Bronchial epithelial cell (primary cell): ENCODE data around the gene CPT1C. TPM values are rescaled to one million over a fixed set of nuclear protein-coding genes. Genes with fewer than 3 reads are reported as not detected.

ENCODE experiments used
- DNase-seq: peaks from one replicate; pipeline ENCODE4 v3.0.0-alpha.2; 2010; ENCODE audit warnings: low read depth
- FAIRE-seq: peaks from 2 replicates; lab custom pipeline; 2011; peaks lifted over from hg19 to GRCh38; lab: Jason Lieb, UNC
- H3K27me3 ChIP-seq: 2 replicates; pipeline ENCODE4 v1.5.1; 2011; ENCODE audit warnings: low read length; ENCODE audit not compliant: control insufficient read depth, insufficient read depth
- H3K36me3 ChIP-seq: 2 replicates; pipeline ENCODE4 v1.5.1; 2011; ENCODE audit warnings: low read length; ENCODE audit not compliant: control insufficient read depth, insufficient read depth
- H3K4me3 ChIP-seq: 2 replicates; pipeline ENCODE4 v1.5.1; 2011; ENCODE audit warnings: mild to moderate bottlenecking, low read depth, low read length, control low read depth
- CTCF ChIP-seq: IDR thresholded peaks from 2 replicates; pipeline ENCODE4 v1.5.1; 2011; ENCODE audit warnings: mild to moderate bottlenecking, moderate library complexity, low read length, control low read depth, inconsistent platforms; ENCODE audit not compliant: insufficient read depth, severe bottlenecking
- total RNA-seq: library from RNA; depleted of rRNA; stranded (reverse); fragments of >200 nt; gene quantifications from 2 replicates; pipeline ENCODE4 v1.2.1, GENCODE V29; 2014

Gene CPT1C
- total RNA-seq, 1 donor from 2014 or later: 2.4 TPM

DNA sequence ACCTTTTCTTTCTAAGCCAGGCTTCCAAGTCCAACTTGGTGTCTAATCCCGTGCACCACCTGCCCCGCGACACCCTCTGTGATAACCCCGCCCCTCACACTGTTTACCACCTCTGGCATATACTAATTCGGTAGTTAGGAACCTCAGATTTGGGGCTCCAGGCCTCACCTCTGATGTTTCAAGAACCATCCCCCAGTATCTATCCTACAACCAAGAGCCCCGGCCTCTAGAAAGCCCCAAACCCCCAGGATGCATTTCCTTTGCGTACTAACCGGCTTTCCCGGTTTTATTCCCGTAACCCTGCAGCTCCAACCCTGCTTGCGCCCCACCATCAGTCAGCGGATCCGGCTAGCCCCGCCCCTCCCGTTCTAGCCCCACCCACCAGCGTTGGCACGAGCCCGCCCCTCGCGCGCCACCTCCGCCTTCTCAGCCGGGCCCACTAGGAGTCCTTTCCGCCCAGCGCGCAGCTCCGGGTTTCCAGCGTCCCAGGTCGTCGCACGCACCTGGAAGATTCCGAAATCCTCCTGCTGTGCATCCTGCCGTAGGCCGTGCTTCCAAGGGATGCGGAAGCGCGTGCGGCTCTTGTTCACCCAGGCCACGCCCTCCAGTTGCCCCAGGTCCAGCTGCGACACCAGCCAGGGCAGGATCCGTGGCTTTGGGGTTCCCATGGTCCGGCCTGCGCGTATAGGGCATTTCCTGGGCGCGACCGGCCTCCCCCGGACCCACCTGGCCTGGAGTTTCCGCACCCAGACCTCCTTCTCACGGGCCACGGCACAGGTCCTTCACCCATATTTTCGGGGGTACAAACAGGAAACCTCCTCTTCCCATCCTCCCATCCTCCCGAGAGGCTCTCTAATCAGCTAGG, 26.5 kb upstream of the CPT1C start:
- TF ChIP-seq CTCF: peak; percentile 11
- Histone ChIP-seq H3K4me3 (peak overlapping the region; percentile 68), H3K27me3 (no peaks in the 10 kb centered on the region), H3K36me3 (peaks cover 19% of the 10 kb centered on the region)
- FAIRE-seq (no peak), DNase-seq (peak; percentile 90)

DNA sequence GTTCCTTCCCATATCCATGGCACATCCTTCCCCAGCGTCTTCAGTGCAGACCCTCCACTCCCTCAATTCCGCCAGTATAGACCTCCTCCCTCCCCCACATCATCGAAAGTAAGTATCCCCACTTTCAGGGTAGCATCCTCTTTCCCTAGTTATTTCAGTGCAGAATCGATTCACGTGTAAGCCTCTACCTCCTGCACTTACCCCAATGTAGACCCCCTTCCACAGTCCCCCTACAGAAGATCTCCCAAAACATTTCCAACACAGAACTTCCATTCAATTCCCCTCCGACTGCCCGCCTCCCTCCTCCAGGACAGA, 25.9 kb upstream of the CPT1C start:
- Histone ChIP-seq H3K27me3 (no peaks in the 10 kb centered on the region), H3K4me3 (peak overlapping the region; percentile 68), H3K36me3 (peaks cover 15% of the 10 kb centered on the region)
- TF ChIP-seq CTCF: no peak
- DNase-seq (no peak), FAIRE-seq (no peak)

DNA sequence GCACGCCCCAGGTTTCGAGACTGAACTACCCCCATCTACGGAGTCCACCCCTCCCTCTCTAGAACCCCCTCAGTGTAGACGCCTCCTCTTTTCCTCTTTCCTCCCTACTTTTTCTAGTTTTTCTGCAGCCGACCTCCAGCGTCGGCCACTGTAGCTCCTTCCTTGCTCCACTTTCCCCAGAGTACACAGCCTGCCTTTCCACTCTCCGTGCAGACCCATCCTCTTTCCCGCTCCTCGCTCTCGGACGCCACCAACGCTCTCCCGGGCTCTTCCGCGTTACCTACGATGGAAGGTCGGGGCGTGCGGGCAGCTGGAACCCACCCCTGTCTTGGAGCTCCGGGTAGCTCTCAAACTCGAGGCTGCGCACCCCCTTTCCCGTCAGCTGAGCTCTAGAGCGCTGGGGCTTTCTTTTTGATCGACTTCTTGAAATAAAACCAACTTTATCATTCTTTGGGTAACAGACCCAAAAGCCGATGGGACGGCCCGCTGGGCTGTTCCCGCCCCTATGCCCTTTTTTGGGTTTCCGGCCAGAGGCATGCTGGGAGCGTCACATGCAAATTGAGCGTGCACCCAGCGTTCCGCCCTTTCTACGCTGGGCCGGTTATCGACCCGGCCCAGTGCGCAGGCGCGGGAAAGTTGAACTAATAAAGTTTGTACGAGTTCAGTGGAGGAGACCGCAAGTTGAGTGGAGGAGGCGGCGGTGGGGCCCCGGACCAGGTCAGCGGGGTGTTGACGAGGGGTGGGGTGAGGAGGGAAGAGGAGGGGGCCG, 25.4 kb upstream of the CPT1C start, which contains the start of the genes BCL2L12 and IRF3:
TSS of gene BCL2L12 (plus strand) at position 583 of the 769 bp plus-strand sequence. CDS start 760 bp downstream, outside the sequence.
TSS of gene IRF3 (minus strand) at position 507 of the 769 bp plus-strand sequence. CDS start 1,019 bp downstream, outside the sequence.
- DNase-seq (peak; percentile 90), FAIRE-seq (no peak)
- H3K36me3 ChIP-seq: peaks cover 18% of the 10 kb centered on the region
- H3K4me3 ChIP-seq: peak within 1 kb of the TSS; percentile 68
- TF ChIP-seq CTCF: no peak
- no peaks in the 10 kb centered on the region for H3K27me3 ChIP-seq

DNA sequence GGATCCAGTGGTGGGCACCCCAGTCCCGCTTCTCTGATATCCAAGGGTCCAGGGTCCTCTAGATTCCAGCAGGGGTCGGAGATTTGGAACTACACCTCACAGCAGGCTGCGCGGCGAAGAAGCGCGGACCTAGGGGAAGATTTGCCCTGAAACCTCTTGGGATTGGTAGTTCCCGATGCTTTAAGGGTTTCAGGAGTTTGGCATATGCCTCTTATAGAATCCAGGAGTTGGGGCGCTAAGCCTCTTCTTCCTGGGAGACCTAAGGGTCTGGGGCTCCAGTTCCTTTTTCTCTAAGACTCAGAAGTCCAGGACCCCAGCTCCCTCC, 24.8 kb upstream of the CPT1C start:
- FAIRE-seq: no peak
- Histone ChIP-seq H3K36me3 (peaks cover 16% of the 10 kb centered on the region), H3K27me3 (no peaks in the 10 kb centered on the region), H3K4me3 (peak overlapping the region; percentile 68)
- no peak for TF ChIP-seq CTCF
- DNase-seq: no peak

DNA sequence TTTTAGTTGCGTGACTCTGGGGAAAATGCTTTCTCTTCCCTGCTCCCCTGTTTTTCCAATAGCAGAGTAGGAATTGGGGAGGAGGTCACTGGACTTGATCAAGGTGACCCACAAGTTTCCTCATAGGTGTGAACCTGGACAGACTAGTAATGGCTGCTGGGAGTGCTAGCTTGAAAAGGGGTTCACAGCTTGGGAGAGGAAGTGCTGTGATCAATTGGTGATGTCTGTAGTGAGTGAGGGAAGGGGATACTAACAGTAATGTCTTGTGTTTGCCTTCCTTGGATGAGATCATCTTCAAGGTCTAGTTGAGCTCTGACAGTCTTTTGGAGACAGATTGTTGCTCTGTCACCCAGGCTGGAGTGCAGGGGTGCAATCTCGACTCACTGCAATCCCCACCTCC, 23.4 kb upstream of the CPT1C start:
- no peaks in the 10 kb centered on the region for H3K27me3 ChIP-seq
- H3K4me3 ChIP-seq: no peak overlapping the region
- DNase-seq: no peak
- peaks cover 6% of the 10 kb centered on the region for H3K36me3 ChIP-seq
- FAIRE-seq: no peak
- no peak for TF ChIP-seq CTCF
